Parietal lobe (tissue), 2 donors: ENCODE measurements around the gene TCF7. TPM values are rescaled to one million over a fixed set of nuclear protein-coding genes. Genes with fewer than 3 reads are reported as not detected.

Source experiments
- small RNA-seq: library from RNA; depleted of rRNA; stranded (forward); fragments of <200 nt; gene quantifications from one replicate; pipeline ENCODE3, GENCODE V24; 2014; ENCODE audit warnings: low replicate concordance
- total RNA-seq: library from RNA; depleted of rRNA; stranded (reverse); fragments of >200 nt; gene quantifications from one replicate; pipeline ENCODE4 v1.2.3, GENCODE V29; 2014

The TCF7 gene
- total RNA-seq = 1.6 TPM

DNA sequence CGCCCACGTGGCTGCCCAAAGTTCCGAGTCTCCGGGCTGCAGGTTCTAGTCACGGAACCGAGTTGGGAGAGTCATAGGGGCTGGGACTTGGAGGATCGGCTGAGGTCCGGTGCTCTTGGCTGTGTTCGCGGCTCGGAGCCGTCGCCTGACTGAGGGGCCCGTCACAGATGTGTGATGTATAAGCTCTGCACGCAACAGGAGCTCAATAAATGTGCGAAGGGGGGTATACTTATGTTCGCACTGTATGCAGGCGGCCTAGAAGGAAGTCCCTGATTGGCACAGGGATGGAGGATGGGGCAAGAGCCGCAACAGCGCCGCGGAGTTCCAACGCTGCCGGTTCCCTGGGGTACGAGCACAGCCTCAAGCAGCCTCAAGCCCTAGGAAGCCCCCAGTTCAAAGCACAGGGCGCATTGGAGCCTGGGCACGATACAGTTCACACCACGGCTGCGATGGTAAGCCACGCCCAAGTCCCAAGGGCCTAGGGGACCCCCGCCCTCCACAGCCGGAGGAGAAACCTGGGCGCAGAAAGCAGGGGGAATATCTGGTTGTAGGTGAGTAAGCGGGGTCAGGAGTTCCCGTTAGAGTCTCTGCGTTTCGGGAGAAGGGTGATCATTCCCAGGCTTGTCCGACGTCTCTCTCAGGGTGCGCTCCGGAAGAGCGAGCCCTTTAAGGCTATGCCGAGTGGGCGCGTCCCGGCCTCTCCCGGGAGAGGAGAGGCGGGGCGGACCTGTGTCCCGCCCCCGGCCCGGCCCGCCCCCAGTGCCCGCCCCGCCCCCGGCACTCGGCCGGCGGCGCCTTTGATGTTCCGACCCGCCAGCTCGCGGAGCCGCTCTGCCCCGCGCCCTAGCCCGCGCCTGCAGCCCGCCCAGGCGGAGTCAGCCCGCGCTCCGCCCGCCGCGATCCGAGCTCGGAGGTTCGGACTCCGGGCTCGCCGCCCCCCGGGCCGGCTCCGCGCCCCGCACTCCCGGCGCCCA is at the start of gene TCF7:
TSS of gene TCF7 (plus strand) at position 780 of the 974 bp plus-strand sequence. CDS start 226 bp downstream, outside the sequence.

GRCh38 chr5:134176511-134177368 is 62.3 kb downstream of the TCF7 start, which contains the start of gene SKP1:
TSS of gene SKP1 (minus strand) at chr5:134176950. CDS start at chr5:134174022, 2,928 bp downstream.

Small RNA genes lying within 50 kb of the gene (small RNA-seq; reads per million reads assigned to genes)
- not detected for gene AC008608.1

Other genes starting within 250 kb of the TCF7 start
- gene C5orf15, start 146.1 kb upstream of the TCF7 start, total RNA-seq = 35.1 TPM
- 167 TPM for gene VDAC1, start 109.7 kb upstream of the TCF7 start, total RNA-seq
- 126 TPM for gene SKP1, start 62.3 kb downstream of the TCF7 start, total RNA-seq
- gene PPP2CA, start 111.4 kb downstream of the TCF7 start, total RNA-seq = 95.8 TPM